ENCODE measurements around the gene ALPG.
"Not testable (repeated sequence)": the region's sequence is repeated elsewhere in the genome, so short reads cannot be mapped to it uniquely, and the experiment has no call there.

Gene ALPG

GRCh38 chr2:232438091-232438490 lies 31.4 kb downstream of the ALPG start:
- H3K27me3 ChIP-seq: no peaks in the 10 kb centered on the region
- TF ChIP-seq Cebpa-rat (IDR thresholded peaks at IDR 0.05): no peak
- H3K4me1 ChIP-seq: peaks cover 21% of the 10 kb centered on the region
- H3K9ac ChIP-seq: no peak overlapping the region
- H3K27ac ChIP-seq: no peak overlapping the region
- H4K20me1 ChIP-seq: no peaks in the 10 kb centered on the region
- H3K4me2 ChIP-seq: no peak overlapping the region
- no peaks in the 10 kb centered on the region for H3K36me3 ChIP-seq
- H3K4me3 ChIP-seq: no peak overlapping the region
- no peaks in the 10 kb centered on the region for H3K9me3 ChIP-seq

GRCh38 chr2:232438951-232439757 lies 32.5 kb downstream of the ALPG start:
- H3K4me1 ChIP-seq: peaks cover 15% of the 10 kb centered on the region
- no peaks in the 10 kb centered on the region for H3K9me3 ChIP-seq
- no peaks in the 10 kb centered on the region for H4K20me1 ChIP-seq
- H3K36me3 ChIP-seq: no peaks in the 10 kb centered on the region
- no peak overlapping the region for H3K4me3 ChIP-seq
- TF ChIP-seq Cebpa-rat (IDR thresholded peaks at IDR 0.05): no peak
- H3K9ac ChIP-seq: no peak overlapping the region
- H3K27me3 ChIP-seq: no peaks in the 10 kb centered on the region
- H3K27ac ChIP-seq: no peak overlapping the region
- H3K4me2 ChIP-seq: no peak overlapping the region

GRCh38 chr2:232439758-232440135 lies 33.1 kb downstream of the ALPG start:
- no peak overlapping the region for H3K4me2 ChIP-seq
- H4K20me1 ChIP-seq: no peaks in the 10 kb centered on the region
- no peaks in the 10 kb centered on the region for H3K9me3 ChIP-seq
- no peaks in the 10 kb centered on the region for H3K27me3 ChIP-seq
- H3K4me1 ChIP-seq: peaks cover 15% of the 10 kb centered on the region
- TF ChIP-seq Cebpa-rat (IDR thresholded peaks at IDR 0.05): no peak
- H3K36me3 ChIP-seq: no peaks in the 10 kb centered on the region
- no peak overlapping the region for H3K9ac ChIP-seq
- no peak overlapping the region for H3K27ac ChIP-seq
- no peak overlapping the region for H3K4me3 ChIP-seq

GRCh38 chr2:232440220-232441018 lies 33.8 kb downstream of the ALPG start:
- H3K9ac ChIP-seq, H3K4me3 ChIP-seq, H3K9me3 ChIP-seq, H3K27me3 ChIP-seq, H3K36me3 ChIP-seq, H3K27ac ChIP-seq, H4K20me1 ChIP-seq: not testable (repeated sequence)
- H3K4me2 ChIP-seq: peak overlapping the region; percentile 43
- H3K4me1 ChIP-seq: peaks cover 11% of the 10 kb centered on the region

GRCh38 chr2:232441147-232441651 lies 34.6 kb downstream of the ALPG start:
- TF ChIP-seq Cebpa-rat (IDR thresholded peaks at IDR 0.05): no peak
- Histone ChIP-seq H4K20me1 (no peaks in the 10 kb centered on the region), H3K4me1 (peaks cover 11% of the 10 kb centered on the region), H3K4me2 (no peak overlapping the region), H3K9me3 (no peaks in the 10 kb centered on the region), H3K9ac (no peak overlapping the region), H3K36me3 (no peaks in the 10 kb centered on the region), H3K4me3 (no peak overlapping the region), H3K27me3 (no peaks in the 10 kb centered on the region), H3K27ac (no peak overlapping the region)

GRCh38 chr2:232441922-232442321 lies 35.3 kb downstream of the ALPG start:
- H3K36me3 ChIP-seq, H3K27ac ChIP-seq, H3K4me2 ChIP-seq, H4K20me1 ChIP-seq, H3K4me3 ChIP-seq, H3K27me3 ChIP-seq, H3K9ac ChIP-seq, H3K9me3 ChIP-seq: not testable (repeated sequence)
- peaks cover 11% of the 10 kb centered on the region for H3K4me1 ChIP-seq

GRCh38 chr2:232442431-232442830 lies 35.8 kb downstream of the ALPG start:
- H3K36me3 ChIP-seq, H4K20me1 ChIP-seq, H3K27ac ChIP-seq, H3K27me3 ChIP-seq, H3K9ac ChIP-seq, H3K9me3 ChIP-seq, H3K4me2 ChIP-seq, H3K4me3 ChIP-seq: not testable (repeated sequence)
- H3K4me1 ChIP-seq: peaks cover 11% of the 10 kb centered on the region

- not testable (repeated sequence) for H3K4me2 ChIP-seq, H3K27ac ChIP-seq, H3K36me3 ChIP-seq, H3K9me3 ChIP-seq, H4K20me1 ChIP-seq, H3K9ac ChIP-seq, H3K27me3 ChIP-seq, H3K4me3 ChIP-seq
- H3K4me1 ChIP-seq: peaks cover 11% of the 10 kb centered on the region
These were observed 36.4 kb downstream of the ALPG start for GRCh38 chr2:232443047-232443446.

GRCh38 chr2:232443669-232444408 lies 37.2 kb downstream of the ALPG start:
- not testable (repeated sequence) for H3K9me3 ChIP-seq, H3K4me3 ChIP-seq, H3K36me3 ChIP-seq, H3K27me3 ChIP-seq, H3K9ac ChIP-seq, H4K20me1 ChIP-seq
- Histone ChIP-seq H3K27ac (peak overlapping the region; percentile 18; the same call in 1 of the 2 replicates), H3K4me1 (peaks cover 11% of the 10 kb centered on the region), H3K4me2 (peak overlapping the region; percentile 40)
